ENCODE data around the gene LHX1.

- no peak for TF ChIP-seq USF1 (CRISPR knock-in tag; IDR thresholded peaks at IDR 0.05)
- TF ChIP-seq CTCF (IDR thresholded peaks at IDR 0.05): no peak
- TF ChIP-seq TEAD1 (CRISPR knock-in tag; IDR thresholded peaks at IDR 0.05): no peak
- TF ChIP-seq ATF1 (CRISPR knock-in tag; IDR thresholded peaks at IDR 0.05): no peak
- TF ChIP-seq CREM (CRISPR knock-in tag; IDR thresholded peaks at IDR 0.05): no peak
These were observed 39.8 kb downstream of the LHX1 start for GRCh38 chr17:36977066-36977465.
